ENCODE data around the gene HOPX.
"Not testable (repeated sequence)": the region's sequence is repeated elsewhere in the genome, so short reads cannot be mapped to it uniquely, and the experiment has no call there.

Gene HOPX

GRCh38 chr4:56671860-56672259 lies 9.2 kb downstream of the HOPX start:
- no peak for DNase-seq (ENCODE audit: low read depth in 1 of 2, low spot score in 1 of 2)
- no peaks in the 10 kb centered on the region for H3K27me3 ChIP-seq (ENCODE audit: insufficient read depth, poor library complexity, severe bottlenecking)
- no peak overlapping the region for H3K27ac ChIP-seq (replicated peaks)
- no peak overlapping the region for H3K4me3 ChIP-seq (replicated peaks; ENCODE audit: insufficient read depth, low read length)
- no peak for TF ChIP-seq REST (IDR thresholded peaks at IDR 0.05; ENCODE audit: insufficient replicate concordance, low read depth)

- no peak overlapping the region for H3K27ac ChIP-seq (replicated peaks)
- no peak overlapping the region for H3K4me3 ChIP-seq (replicated peaks; ENCODE audit: insufficient read depth, low read length)
- TF ChIP-seq REST (IDR thresholded peaks at IDR 0.05; ENCODE audit: insufficient replicate concordance, low read depth) (no peak), SPI1 (IDR thresholded peaks at IDR 0.05; ENCODE audit: borderline replicate concordance, low read depth) (no peak), GABPA (IDR thresholded peaks at IDR 0.05; ENCODE audit: low read depth) (no peak), POLR2AphosphoS5 (IDR thresholded peaks at IDR 0.05; ENCODE audit: low read depth) (no peak), CTCF (IDR thresholded peaks at IDR 0.05; ENCODE audit: insufficient read depth, low read length) (no peak)
- DNase-seq (ENCODE audit: low read depth in 1 of 2, low spot score in 1 of 2) = no peak
- H3K27me3 ChIP-seq (ENCODE audit: insufficient read depth, poor library complexity, severe bottlenecking) = no peaks in the 10 kb centered on the region
Measured at GRCh38 chr4:56671373-56671772, 9.7 kb downstream of the HOPX start.

DNA sequence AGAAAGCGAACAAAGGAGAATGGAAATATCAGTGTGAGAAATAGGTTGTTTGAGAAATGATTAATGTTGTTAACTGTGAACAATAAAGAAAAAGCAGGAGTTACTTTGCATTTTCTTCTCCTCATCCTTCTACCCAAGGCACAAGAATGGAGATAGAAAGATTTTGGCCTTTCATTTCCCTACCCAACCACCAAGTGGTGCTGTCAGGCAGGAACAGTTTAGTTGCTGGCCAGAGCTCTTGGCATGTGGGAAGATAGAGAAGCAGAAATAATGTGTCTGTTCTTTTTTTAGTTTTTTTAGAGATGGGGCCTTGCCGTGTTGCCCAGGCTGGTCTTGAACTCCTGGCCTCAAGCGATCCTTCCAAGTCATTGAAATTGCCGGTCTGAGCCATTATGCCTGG lies 12.8 kb downstream of the HOPX start:
- TF ChIP-seq SPI1 (IDR thresholded peaks at IDR 0.05; ENCODE audit: borderline replicate concordance, low read depth) (no peak), POLR2AphosphoS5 (IDR thresholded peaks at IDR 0.05; ENCODE audit: low read depth) (no peak), GABPA (IDR thresholded peaks at IDR 0.05; ENCODE audit: low read depth) (no peak), CTCF (IDR thresholded peaks at IDR 0.05; ENCODE audit: insufficient read depth, low read length) (no peak)
- no peak for DNase-seq (ENCODE audit: low read depth in 1 of 2, low spot score in 1 of 2)
- no peak overlapping the region for H3K27ac ChIP-seq (replicated peaks)
- no peak overlapping the region for H3K4me3 ChIP-seq (replicated peaks; ENCODE audit: insufficient read depth, low read length)
- peaks cover 2% of the 10 kb centered on the region for H3K27me3 ChIP-seq (ENCODE audit: insufficient read depth, poor library complexity, severe bottlenecking)

DNA sequence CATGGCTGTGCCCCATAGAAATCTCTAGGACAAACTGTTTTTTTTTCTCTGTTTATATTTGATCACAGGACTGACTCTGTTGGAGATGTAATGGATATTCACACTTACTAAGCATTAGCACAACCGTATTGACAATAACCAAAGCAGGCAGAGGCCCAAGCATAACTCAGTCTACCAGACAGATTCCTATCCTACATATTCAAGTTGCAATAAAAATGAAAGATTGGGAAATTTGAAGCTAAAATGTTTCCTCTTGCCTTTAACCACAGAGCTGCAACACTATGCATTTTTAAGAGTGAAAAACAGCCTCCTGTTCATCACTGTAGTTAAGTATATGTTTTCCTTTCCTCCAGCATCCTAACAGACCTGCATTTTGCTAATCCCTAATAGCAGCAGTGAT lies 13.7 kb downstream of the HOPX start:
- not testable (repeated sequence) for H3K4me3 ChIP-seq (replicated peaks; ENCODE audit: insufficient read depth, low read length); H3K27ac ChIP-seq (replicated peaks); H3K27me3 ChIP-seq (ENCODE audit: insufficient read depth, poor library complexity, severe bottlenecking); DNase-seq (ENCODE audit: low read depth in 1 of 2, low spot score in 1 of 2)

GRCh38 chr4:56666279-56666678 lies 14.8 kb downstream of the HOPX start:
- peaks cover 2% of the 10 kb centered on the region for H3K27me3 ChIP-seq (ENCODE audit: insufficient read depth, poor library complexity, severe bottlenecking)
- DNase-seq (ENCODE audit: low read depth in 1 of 2, low spot score in 1 of 2) = no peak
- H3K4me3 ChIP-seq (replicated peaks; ENCODE audit: insufficient read depth, low read length) = no peak overlapping the region
- no peak overlapping the region for H3K27ac ChIP-seq (replicated peaks)
- TF ChIP-seq POLR2AphosphoS5 (IDR thresholded peaks at IDR 0.05; ENCODE audit: low read depth) (no peak), REST (IDR thresholded peaks at IDR 0.05; ENCODE audit: insufficient replicate concordance, low read depth) (no peak), SPI1 (IDR thresholded peaks at IDR 0.05; ENCODE audit: borderline replicate concordance, low read depth) (no peak)

All from HL-60 (cell line).